ENCODE data around the gene PCBP3.

- TF ChIP-seq CHD1 (IDR thresholded peaks at IDR 0.05; ENCODE audit: low read depth, low read length) (no peak), EZH2 (IDR thresholded peaks at IDR 0.05; ENCODE audit: low read depth, low read length, severe bottlenecking) (no peak), CTCF (IDR thresholded peaks at IDR 0.05; ENCODE audit: control extremely low read depth in 1 of 3, insufficient read depth in 1 of 3, low read depth in 1 of 3, low read length in 3 of 3) (no peak), NANOG (IDR thresholded peaks at IDR 0.05; ENCODE audit: insufficient read depth, low read depth, low read length, poor library complexity, severe bottlenecking) (no peak), EP300 (IDR thresholded peaks at IDR 0.05; ENCODE audit: borderline replicate concordance in 1 of 2, low read depth in 2 of 2, low read length in 2 of 2) (no peak), SIN3A (conservative IDR thresholded peaks at IDR 0.05 in 1 of 2, IDR thresholded peaks at IDR 0.05 in 1 of 2; ENCODE audit: low read depth in 1 of 2, low read length in 2 of 2) (no peak), POLR2AphosphoS5 (IDR thresholded peaks at IDR 0.05; ENCODE audit: low read depth, low read length) (no peak), TAF1 (IDR thresholded peaks at IDR 0.05; ENCODE audit: low read depth, low read length) (no peak), HDAC2 (IDR thresholded peaks at IDR 0.05; ENCODE audit: borderline replicate concordance in 1 of 2, low read depth in 2 of 2, low read length in 2 of 2) (no peak), E2F6 (IDR thresholded peaks at IDR 0.05) (0 out of 2 replicates have a peak, but pooled peaks have one; percentile 25), POLR2A (IDR thresholded peaks at IDR 0.05; ENCODE audit: control extremely low read depth in 1 of 2, low read depth in 2 of 2, low read length in 2 of 2) (no peak), ATF2 (IDR thresholded peaks at IDR 0.05; ENCODE audit: low read length) (no peak), USF2 (IDR thresholded peaks at IDR 0.05; ENCODE audit: low read length) (no peak)
Observed at GRCh38 chr21:45947296-45947695, 303.8 kb downstream of the PCBP3 start.
